MM.1S (cell line): ENCODE measurements around the gene ABHD12.

Experiments
- DNase-seq: peaks from one replicate; pipeline ENCODE4 v3.0.0-alpha.2; 2015
- H2AFZ ChIP-seq: fragments of 300-600 bp; sonication (generic); 2 replicates; pipeline ENCODE4 v1.6.0; 2016; ENCODE audit warnings: antibody characterized with exemption, low read length
- H3F3A ChIP-seq: fragments of 300-600 bp; sonication (generic); 2 replicates; pipeline ENCODE4 v1.6.1; 2016; ENCODE audit warnings: mild to moderate bottlenecking, antibody characterized with exemption, low read length, moderate library complexity, mixed read lengths; ENCODE audit not compliant: insufficient read depth
- H3K27ac ChIP-seq: fragments of 300-600 bp; sonication (generic); 2 replicates; pipeline ENCODE4 v1.5.1; 2016; ENCODE audit warnings: mild to moderate bottlenecking, low read length
- H3K27me3 ChIP-seq: fragments of 300-600 bp; sonication (generic); replicated peaks from 2 replicates; pipeline ENCODE4 v1.6.0; 2016; ENCODE audit warnings: low read length; ENCODE audit not compliant: insufficient read depth
- H3K36me3 ChIP-seq: fragments of 300-600 bp; sonication (generic); replicated peaks from 2 replicates; pipeline ENCODE4 v1.6.1; 2016; ENCODE audit warnings: mild to moderate bottlenecking, low read length, mixed read lengths; ENCODE audit not compliant: insufficient read depth
- H3K4me1 ChIP-seq: fragments of 300-600 bp; sonication (generic); 2 replicates; pipeline ENCODE4 v1.6.1; 2016; ENCODE audit warnings: low read length, mixed read lengths
- H3K4me2 ChIP-seq: fragments of 300-600 bp; sonication (generic); 2 replicates; pipeline ENCODE4 v1.6.0; 2016; ENCODE audit warnings: low read depth, low read length
- H3K4me3 ChIP-seq: fragments of 300-600 bp; sonication (generic); 2 replicates; pipeline ENCODE4 v1.5.1; 2016; ENCODE audit warnings: low read length, mixed read lengths
- H3K79me2 ChIP-seq: fragments of 300-600 bp; sonication (generic); 2 replicates; pipeline ENCODE4 v1.6.1; 2016; ENCODE audit warnings: mixed run types, low read length, mixed read lengths
- H3K9ac ChIP-seq: fragments of 300-600 bp; sonication (generic); 2 replicates; pipeline ENCODE4 v1.6.1; 2016; ENCODE audit warnings: low read length, mixed read lengths
- H3K9me2 ChIP-seq: fragments of 300-600 bp; sonication (generic); replicated peaks from 2 replicates; pipeline ENCODE4 v1.6.1; 2016; ENCODE audit warnings: mild to moderate bottlenecking, low read length, mixed read lengths; ENCODE audit not compliant: insufficient read depth
- H3K9me3 ChIP-seq: fragments of 300-600 bp; sonication (generic); replicated peaks from 2 replicates; pipeline ENCODE4 v1.6.1; 2016; ENCODE audit warnings: mild to moderate bottlenecking, low read length, mixed read lengths; ENCODE audit not compliant: insufficient read depth
- H4K20me1 ChIP-seq: fragments of 300-600 bp; sonication (generic); 2 replicates; pipeline ENCODE4 v1.6.1; 2016; ENCODE audit warnings: mild to moderate bottlenecking, low read length, moderate library complexity, mixed read lengths; ENCODE audit not compliant: insufficient read depth
- EZH2 ChIP-seq: fragments of 300-600 bp; sonication (generic); optimal IDR thresholded peaks from 2 replicates; pipeline ENCODE3; 2017; ENCODE audit warnings: low read depth, mild to moderate bottlenecking, antibody characterized with exemption, low read length, mixed read lengths
- EZH2phosphoT487 ChIP-seq: fragments of 300-600 bp; sonication (generic); IDR thresholded peaks from 2 replicates; pipeline ENCODE4 v1.6.1; 2018; ENCODE audit warnings: antibody characterized with exemption, low read length
- TF ChIP-seq, protein P1 (sequence below): fragments of 300-600 bp; sonication (generic); IDR thresholded peaks from 2 replicates; pipeline ENCODE4 v1.5.1; 2016; ENCODE audit warnings: antibody characterized with exemption, low read length, mixed read lengths

ABHD12 gene

GRCh38 chr20:25306991-25307903 is 83.4 kb downstream of the ABHD12 start:
- Histone ChIP-seq H3K4me3 (no peak overlapping the region), H3F3A (peaks cover 27% of the 10 kb centered on the region), H3K9ac (no peak overlapping the region), H3K36me3 (no peaks in the 10 kb centered on the region), H3K9me3 (no peaks in the 10 kb centered on the region), H4K20me1 (no peaks in the 10 kb centered on the region), H3K9me2 (no peaks in the 10 kb centered on the region), H3K4me1 (peaks cover 38% of the 10 kb centered on the region), H3K27ac (no peak overlapping the region), H2AFZ (no peak overlapping the region), H3K4me2 (no peak overlapping the region), H3K27me3 (no peaks in the 10 kb centered on the region), H3K79me2 (peaks cover 35% of the 10 kb centered on the region)
- no peak for DNase-seq
- TF ChIP-seq EZH2phosphoT487, result no peak
- no peak for TF ChIP-seq EZH2
- TF ChIP-seq, protein P1, sequence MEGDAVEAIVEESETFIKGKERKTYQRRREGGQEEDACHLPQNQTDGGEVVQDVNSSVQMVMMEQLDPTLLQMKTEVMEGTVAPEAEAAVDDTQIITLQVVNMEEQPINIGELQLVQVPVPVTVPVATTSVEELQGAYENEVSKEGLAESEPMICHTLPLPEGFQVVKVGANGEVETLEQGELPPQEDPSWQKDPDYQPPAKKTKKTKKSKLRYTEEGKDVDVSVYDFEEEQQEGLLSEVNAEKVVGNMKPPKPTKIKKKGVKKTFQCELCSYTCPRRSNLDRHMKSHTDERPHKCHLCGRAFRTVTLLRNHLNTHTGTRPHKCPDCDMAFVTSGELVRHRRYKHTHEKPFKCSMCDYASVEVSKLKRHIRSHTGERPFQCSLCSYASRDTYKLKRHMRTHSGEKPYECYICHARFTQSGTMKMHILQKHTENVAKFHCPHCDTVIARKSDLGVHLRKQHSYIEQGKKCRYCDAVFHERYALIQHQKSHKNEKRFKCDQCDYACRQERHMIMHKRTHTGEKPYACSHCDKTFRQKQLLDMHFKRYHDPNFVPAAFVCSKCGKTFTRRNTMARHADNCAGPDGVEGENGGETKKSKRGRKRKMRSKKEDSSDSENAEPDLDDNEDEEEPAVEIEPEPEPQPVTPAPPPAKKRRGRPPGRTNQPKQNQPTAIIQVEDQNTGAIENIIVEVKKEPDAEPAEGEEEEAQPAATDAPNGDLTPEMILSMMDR, result no peak

DNA sequence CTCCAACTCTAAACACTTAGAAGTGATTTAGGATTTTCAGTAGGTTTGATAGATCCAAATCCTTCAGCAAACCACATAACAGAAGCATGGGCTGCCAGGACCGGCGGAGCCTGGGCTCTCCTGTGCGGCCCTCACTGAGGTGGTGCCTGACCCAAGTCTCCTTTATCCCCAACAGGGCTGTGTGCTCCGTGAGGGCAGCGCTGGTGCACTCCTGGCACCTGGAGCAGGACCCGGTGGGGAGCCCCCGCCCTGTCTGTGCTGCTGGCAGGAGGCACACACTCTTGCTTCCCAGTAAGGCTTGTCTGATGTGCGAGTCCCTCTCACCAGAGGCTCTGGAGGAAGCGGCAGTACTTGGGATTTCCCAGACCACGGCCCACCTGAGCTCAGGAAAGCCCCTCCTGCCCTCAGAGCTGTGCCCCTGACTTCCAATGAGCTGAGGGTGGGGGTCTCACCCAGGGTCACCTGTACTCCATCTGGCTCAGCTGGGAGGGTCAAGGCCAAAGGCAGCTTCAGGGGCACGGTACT is 86.5 kb downstream of the ABHD12 start:
- Histone ChIP-seq H3K4me1 (peaks cover 49% of the 10 kb centered on the region), H3K4me2 (no peak overlapping the region), H3K27me3 (no peaks in the 10 kb centered on the region), H2AFZ (no peak overlapping the region), H3K9me2 (no peaks in the 10 kb centered on the region), H3K79me2 (peaks cover 36% of the 10 kb centered on the region), H3F3A (peaks cover 33% of the 10 kb centered on the region), H3K36me3 (no peaks in the 10 kb centered on the region), H4K20me1 (no peaks in the 10 kb centered on the region), H3K4me3 (no peak overlapping the region), H3K9me3 (no peaks in the 10 kb centered on the region), H3K27ac (no peak overlapping the region), H3K9ac (no peak overlapping the region)
- no peak for TF ChIP-seq EZH2phosphoT487
- TF ChIP-seq EZH2, result no peak
- TF ChIP-seq, protein P1, result no peak
- no peak for DNase-seq

- DNase-seq, result no peak
- no peaks in the 10 kb centered on the region for H4K20me1 ChIP-seq
- H3K36me3 ChIP-seq, result no peaks in the 10 kb centered on the region
- TF ChIP-seq EZH2 (no peak), EZH2phosphoT487 (no peak)
- TF ChIP-seq, protein P1, result no peak
- H3K79me2 ChIP-seq, result peaks cover 30% of the 10 kb centered on the region
- H3K27me3 ChIP-seq, result no peaks in the 10 kb centered on the region
- H3K4me3 ChIP-seq, result no peak overlapping the region
- peaks cover 49% of the 10 kb centered on the region for H3K4me1 ChIP-seq
- no peaks in the 10 kb centered on the region for H3K9me2 ChIP-seq
- H2AFZ ChIP-seq, result no peak overlapping the region
- no peaks in the 10 kb centered on the region for H3K9me3 ChIP-seq
- no peak overlapping the region; the same call in 1 of the 2 replicates for H3K27ac ChIP-seq
- no peak overlapping the region for H3K9ac ChIP-seq
- H3F3A ChIP-seq, result peaks cover 38% of the 10 kb centered on the region
- H3K4me2 ChIP-seq, result no peak overlapping the region
Measured at GRCh38 chr20:25303292-25304024, 87.2 kb downstream of the ABHD12 start.
